RPMI7951 (cell line): Measurements from ENCODE around the gene FRK. TPM values are rescaled to one million over a fixed set of nuclear protein-coding genes. Genes with fewer than 3 reads are reported as not detected.
"Not testable (repeated sequence)": the region's sequence is repeated elsewhere in the genome, so short reads cannot be mapped to it uniquely, and the experiment has no call there.

ENCODE experiments used
- DNase-seq: peaks from one replicate; pipeline ENCODE4 v3.0.0-alpha.2; 2012; ENCODE audit warnings: low read depth
- total RNA-seq: library from RNA; depleted of rRNA; stranded (reverse); fragments of >200 nt; shearing (Covaris generic); gene quantifications from 2 replicates; pipeline ENCODE4 v1.2.3, GENCODE V29; 2014

FRK gene
- total RNA-seq, 1 experiment from 2014 or later = 1.8 TPM

- DNase-seq = peak; percentile 92
These were observed 52.0 kb downstream of the FRK start for GRCh38 chr6:116008470-116009243.

DNA sequence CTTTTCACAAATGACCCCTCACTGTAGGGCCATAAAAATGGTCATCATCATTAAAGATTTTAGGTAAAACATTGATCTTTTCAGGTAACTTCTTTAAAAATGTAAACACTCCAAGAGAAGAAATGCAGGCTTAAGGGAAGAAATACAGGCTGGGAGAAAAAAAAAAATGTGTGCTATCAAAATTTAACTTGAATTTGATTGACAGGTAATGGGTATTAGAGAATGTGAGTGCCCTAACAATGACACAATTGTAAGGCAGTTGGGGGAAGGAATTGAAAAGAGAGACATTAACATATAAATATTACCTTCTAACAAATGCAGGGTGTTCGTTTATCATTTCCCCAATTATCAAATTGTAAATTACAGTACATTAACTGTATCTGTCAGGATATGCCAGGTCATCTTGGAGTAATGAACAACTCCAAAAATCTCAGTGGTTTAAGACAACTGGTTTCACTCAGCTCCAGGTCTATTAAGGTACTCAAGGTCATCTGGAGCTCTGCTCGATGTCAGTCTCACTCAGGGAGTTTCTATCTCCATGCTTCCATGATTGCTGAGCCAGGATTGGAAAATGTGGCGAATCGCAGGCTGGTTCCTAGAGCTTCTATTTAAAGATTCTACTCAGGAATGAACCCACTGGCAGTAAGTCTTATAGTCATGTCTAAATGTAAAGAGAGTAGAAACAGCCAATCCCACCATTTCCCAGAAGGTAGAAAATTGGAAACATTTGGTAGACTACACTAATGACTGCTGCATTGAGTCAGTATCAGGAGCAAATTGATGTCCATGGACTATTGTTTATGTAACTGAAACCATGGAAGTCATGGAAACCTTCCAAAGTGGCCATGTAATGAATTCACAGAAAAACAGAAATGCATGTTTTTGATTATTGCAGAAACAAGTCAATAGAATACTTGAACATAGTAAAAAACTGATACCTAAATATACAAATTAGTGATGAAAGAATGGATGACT lies 55.6 kb downstream of the FRK start:
- DNase-seq = peak; percentile 41

GRCh38 chr6:116003668-116004067 lies 57.0 kb downstream of the FRK start:
- DNase-seq = no peak

DNA sequence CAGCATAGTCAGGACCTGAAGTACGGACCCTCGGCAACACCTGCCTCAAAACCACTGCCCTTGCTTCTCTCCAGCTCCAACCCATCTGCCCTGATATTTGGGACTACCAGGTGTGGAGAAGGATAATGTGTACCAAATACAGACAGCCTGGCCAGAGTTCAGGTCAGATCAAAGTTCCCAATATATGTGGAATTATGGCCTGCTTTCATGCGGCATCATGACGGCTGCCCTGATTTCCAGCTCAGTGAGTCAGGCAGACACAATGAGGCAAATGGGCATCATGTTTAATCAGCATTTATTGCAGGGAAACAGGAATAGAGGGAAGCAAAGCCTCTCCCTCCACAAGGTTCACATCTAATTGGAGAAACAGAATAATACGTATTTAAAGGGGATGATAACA lies 57.9 kb downstream of the FRK start:
- DNase-seq = no peak

DNA sequence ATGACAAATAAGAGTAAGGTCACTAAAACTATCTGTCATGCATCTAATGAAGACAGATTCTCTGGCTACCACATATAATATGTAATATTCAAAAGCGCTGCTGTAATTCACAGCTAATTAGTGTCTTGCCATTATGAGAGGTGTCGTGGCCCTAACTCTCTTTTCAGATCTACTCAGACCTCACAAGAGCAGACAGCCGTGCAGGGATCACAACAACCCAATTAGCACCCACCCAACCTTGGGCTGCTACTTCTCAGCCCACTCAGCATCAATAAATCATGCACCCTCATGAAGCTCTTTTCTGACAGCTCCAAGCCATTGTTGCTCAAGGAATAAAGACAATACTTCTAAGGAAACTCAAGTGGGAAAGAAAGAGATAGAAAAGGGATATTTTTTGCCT lies 61.5 kb downstream of the FRK start:
- DNase-seq = no peak

- DNase-seq = no peak
These were observed 62.6 kb downstream of the FRK start for GRCh38 chr6:115997990-115998585.

DNA sequence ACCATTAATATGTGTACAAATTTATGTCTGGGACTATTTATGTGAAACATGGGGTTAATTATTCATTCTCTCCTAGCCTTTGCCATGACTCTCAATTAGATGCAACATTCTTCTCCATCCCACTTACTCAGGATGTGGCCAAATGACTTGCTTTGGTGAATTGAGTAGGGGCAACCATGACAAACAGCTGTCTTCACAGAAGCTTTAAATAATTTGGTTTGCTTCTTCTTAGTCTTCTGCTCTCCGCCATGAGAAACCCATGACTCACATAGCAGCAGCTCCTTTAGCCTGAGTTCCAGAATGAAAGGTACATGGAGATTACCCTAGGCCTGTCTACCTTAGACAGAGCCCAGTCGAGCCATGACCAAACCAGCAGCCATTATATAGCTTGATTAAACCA lies 74.7 kb downstream of the FRK start:
- peak; percentile 24 for DNase-seq

DNA sequence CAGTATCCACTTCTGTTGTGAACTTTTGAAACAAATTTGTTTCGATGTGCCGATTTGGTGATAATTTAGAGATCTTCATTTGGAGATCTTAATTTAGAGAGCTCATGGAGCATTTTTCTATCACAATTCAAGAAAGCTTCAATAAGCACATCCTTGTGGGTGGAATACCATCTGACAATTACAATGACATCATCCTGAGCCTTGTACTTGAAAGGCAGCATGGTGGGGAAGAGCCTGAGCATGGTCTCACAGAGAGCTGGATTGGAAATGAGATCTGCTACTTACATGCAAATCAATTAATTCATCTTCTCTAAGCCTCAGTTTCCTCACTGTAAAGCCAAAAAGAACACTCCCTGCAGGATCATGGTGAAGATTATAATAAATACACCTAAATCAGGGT lies 75.9 kb downstream of the FRK start:
- DNase-seq = no peak

GRCh38 chr6:115983998-115984397 lies 76.7 kb downstream of the FRK start:
- DNase-seq = no peak

DNA sequence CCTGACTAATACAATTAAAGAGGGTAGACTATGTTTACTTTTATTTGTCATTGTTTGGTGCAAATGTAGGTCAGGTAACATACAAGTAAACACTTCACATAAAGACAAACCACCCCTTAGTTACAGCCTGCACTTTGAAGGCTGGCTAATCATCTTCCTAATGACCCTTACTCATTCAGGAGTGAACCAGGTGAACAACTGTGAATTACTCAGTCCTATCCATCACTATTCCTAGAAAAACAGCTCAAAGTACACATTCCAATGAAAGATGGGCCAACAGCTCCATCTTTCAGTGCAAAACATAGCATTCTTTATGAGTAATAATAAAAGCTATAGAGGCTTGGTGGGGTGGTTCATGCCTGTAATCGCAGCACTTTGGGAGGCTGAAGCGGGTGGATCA lies 78.2 kb downstream of the FRK start:
- no peak for DNase-seq

- no peak for DNase-seq
These were observed 83.5 kb downstream of the FRK start for GRCh38 chr6:115977220-115977619.

GRCh38 chr6:115976321-115976870 lies 84.3 kb downstream of the FRK start:
- DNase-seq = no peak

DNA sequence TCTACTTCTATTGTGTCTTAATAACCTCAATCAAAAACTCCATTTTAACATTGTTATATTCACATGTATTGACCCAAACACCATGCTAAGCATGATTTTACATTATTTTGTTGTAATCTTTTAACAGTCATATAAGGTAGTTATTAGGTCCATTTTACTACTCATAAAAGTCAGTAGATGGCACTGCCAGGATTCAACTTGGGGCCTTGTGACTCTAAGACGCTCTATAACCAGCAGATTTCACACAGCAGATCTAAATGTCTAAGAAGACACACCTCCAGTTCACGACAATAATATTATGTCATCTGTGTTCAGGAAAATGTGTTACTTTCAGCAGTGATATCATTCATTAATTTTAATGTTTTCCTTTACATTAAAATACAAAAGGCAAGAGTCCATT lies 88.0 kb downstream of the FRK start:
- DNase-seq = no peak

DNA sequence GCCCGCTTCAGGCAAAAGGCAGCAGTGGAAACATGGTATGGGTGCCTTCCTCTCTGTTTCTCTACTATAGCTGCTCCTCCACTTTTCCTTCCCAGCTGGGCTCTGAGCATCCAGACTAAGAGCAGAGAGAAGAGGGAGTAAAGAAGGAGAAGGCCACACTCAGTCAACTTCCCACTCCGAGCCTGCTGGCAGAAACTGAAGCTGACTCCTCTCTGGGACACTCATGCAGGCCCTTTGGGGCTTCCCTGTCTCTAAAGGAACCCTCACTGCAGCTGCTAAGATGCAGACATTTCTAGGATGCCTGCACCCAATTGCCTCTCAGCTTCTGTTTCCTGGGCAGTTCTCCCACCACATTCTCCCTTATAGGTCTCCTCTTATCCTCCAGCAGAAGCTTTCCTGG lies 88.9 kb downstream of the FRK start:
- DNase-seq = no peak

DNA sequence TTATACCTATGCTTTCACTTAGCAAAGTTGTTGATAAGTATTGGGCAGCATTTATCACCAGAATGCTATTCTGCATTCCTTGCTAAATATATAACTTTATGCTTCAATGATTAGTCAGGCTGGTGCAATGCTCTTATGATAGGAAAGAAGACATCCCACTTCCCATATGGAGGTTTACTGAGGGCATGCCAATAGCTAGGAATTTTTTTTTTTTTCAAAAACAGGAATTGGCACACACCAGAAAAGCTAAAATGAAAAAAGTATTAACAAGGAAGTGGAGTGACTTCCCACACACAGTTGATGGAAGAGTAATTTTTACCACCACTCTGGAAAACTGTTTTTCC lies 90.8 kb downstream of the FRK start:
- DNase-seq = peak; percentile 17

DNA sequence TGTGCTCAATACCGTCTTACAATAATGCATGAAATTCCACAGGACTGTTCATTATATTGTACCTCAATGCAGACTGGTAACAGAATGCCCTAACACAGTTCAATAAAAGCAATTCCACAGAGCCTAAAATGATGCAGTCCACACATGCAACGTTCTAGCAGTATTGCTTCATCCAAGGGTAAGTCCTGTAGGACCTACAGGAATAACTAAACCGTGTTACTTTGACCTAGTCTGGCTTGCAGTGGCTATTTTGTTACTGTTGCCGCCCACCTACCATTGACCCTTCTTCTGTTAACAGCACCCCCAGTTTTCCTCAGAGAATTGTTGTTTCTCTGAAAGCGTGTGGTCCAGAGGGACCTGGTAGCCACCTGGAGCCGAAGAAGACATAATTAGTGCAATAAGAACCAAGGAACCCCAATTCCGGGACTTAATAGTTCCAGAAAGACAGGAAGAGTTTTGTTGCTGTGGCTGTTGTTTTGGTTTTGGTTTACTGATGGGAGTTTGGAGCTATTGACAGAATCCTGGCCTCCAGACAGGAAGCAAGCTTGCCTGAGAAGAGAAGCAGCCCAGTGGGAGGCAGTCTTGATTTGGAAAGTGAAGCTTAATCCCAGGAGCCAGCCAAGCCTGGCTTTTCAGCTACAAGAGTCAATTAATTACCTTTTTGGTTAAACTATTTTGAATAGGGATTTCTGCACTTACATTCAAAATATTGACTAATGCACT lies 91.3 kb downstream of the FRK start:
- DNase-seq = peak; percentile 10

GRCh38 chr6:115960286-115960685 lies 100.4 kb downstream of the FRK start:
- not testable (repeated sequence) for DNase-seq

DNA sequence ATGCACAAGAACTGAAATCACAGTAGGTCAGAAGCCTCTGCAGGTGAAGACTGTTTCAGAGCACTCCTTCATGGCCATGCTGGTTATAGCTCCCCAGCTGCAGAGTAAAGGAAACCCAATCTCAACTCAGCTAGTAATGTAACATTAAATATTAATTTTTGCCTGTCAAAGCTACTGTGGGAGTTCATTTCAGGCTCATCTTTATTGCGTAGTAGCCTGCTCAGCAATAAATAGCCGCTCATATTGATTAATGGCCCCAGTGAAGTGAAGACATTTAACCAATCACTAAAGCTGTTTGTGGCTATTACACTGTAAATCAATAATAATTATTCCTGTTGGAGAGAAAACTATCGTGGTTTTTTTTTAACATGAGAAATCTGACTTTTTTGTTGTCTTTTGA lies 101.7 kb downstream of the FRK start:
- DNase-seq = no peak

- no peak for DNase-seq
These were observed 106.0 kb downstream of the FRK start for GRCh38 chr6:115954740-115955139.

GRCh38 chr6:115948751-115949150 lies 111.9 kb downstream of the FRK start:
- DNase-seq = no peak

GRCh38 chr6:115947966-115948541 lies 112.6 kb downstream of the FRK start:
- peak; percentile 35 for DNase-seq
